NCI-H748 (cell line): Measurements from ENCODE around the gene RAB34.
A peak's percentile ranks its signal among the peaks of the same experiment; 100 is the strongest.

Experiments
- DNase-seq: peaks from one replicate; lab custom pipeline; 2025; ENCODE audit not compliant: unreplicated experiment; lab: John Stamatoyannopoulos, UW

The RAB34 gene

DNA sequence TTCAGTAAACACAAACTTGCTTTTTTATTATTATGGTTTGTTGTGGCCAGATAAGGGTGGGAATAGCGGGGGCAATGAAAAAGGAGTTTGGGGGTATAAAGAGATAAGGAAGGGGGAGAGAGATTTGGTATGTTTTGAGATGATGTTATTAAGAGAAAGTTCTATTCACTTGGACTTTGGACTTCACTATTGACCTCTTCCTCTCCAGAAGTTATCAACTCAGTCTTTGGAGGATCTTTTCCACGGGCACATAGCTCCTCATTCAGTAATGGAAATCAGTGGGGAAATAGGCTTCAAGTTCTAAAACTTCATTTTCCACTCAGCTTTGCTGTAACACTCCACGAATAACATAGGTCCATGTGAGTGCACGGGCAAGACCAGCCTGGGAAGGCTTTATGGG lies 29.2 kb downstream of the RAB34 start:
- DNase-seq, result no peak

DNA sequence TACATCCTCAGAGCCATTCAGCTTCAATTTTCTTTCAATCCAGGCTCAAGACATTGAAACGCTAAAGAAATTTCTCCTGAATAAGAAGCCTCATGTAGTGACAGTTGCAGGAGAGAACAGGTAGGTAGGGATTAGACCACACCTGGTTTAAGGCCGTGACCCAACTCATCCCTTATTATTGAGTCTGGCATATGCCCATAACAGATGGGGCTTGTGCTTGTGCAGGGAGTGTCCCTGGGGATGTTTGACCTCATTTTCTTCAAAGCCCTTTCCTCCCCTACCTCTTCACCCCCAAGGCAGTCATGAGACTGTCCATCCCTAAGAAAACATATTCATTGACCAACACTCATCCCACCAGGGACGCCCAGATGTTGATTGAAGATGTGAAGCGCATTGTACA lies 31.4 kb downstream of the RAB34 start:
- no peak for DNase-seq

DNA sequence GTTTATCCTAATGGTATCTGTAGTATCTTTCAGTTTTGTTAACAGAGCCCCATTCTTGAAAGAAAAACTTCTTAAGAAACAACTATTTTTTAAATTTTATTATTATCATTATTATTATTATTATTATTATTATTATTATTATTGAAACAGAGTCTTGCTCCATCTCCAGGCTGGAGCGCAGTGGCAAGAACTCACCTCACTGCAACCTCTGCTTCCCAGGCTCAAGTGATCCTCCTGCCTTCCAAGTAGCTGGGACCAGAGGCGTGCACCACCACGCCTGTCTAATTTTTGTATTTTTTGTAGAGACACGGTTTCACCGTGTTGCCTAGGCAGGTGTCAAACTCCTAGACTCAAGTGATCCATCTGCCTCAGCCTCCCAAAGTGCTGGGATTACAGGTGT lies 32.3 kb downstream of the RAB34 start:
- no peak for DNase-seq

DNA sequence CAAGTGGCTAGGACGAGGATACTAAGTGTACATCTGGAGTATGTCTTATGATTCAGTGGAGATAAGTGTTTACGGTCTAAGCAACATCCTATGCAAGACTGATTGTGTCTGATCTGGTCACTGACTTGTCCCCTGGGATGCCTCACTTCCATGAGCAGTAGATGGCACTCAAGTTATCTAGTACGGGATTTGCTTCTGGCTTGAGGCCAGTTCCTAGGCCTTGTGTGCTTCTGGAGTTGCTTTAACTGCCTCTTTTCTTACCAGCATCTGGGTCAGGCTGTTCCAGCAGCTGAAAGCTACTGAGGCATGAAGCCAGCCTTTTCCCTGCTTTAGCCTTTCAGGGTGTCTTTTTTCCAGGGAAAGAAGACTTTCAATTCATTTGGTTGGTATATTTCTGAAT lies 32.7 kb downstream of the RAB34 start:
- no peak for DNase-seq

DNA sequence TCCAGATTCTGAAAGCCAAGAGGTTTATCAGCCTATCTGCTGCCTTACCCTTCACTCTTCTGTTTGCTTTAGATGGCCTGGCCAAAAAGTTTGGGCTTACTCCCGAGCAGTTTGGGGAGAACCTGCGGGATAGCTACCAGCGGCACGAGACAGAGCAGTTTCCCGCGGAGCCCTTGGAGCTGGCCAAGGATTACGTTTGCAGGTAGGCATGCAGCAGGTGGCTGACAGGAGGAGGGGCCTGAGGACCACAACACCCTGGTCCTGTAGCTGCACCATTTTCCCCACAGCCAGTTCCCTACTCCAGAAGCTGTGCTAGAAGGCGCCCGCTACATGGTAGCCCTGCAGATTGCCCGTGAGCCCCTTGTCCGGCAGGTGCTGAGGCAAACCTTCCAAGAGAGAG lies 35.0 kb downstream of the RAB34 start:
- no peak for DNase-seq

DNA sequence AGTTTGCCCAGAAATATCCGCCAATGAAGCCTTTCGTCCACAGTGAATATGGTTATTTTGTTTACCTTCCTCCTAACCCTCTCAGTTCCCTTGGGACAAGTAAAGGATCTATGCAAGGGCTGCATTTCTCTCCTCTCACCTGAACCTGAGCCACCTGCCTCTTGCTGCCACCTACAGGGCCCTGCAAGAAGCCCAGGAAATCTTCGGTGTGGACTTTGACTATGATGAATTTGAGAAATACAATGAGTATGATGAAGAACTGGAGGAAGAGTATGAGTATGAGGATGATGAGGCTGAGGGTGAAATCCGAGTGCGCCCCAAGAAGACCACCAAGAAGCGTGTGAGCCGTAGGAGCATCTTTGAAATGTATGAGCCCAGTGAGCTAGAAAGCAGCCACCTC lies 41.7 kb downstream of the RAB34 start:
- peak; percentile 17 for DNase-seq

DNA sequence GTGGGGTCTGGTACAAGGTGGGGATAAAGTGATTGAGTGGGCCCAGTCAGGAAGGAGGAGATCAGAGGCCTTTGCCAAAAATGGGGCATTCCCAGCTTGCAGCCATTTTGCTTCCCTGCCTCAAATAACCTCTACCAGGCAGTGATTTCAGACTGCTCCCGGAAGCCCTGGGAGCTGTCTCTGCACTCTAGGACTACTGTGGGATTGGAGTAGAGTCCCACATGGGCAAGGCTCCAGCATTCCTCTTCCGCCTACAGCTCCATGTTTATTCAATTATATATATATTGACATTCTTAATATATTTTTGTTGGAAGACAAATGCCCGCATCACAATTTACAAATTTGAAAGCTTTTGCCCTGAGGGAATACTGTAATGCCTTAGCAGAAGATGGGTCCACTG lies 42.2 kb downstream of the RAB34 start:
- DNase-seq, result no peak

DNA sequence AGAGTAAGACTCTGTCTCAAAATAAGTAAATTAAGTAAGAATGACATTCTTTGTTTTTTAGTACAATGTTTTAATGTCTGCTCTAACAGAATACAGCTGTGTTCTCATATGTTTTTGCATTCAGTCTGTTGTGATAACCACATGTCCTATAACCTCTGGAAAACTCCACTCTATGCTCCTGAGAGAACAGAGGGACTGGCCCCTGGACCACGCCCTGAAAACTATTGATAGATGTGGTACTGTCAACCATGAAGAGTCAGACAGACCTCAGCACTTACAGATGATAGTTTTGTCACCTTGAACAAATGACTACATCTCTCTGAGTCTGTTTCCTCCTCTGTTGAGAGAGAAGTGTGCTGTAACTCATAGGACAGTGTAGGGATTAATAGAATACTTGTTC lies 47.8 kb downstream of the RAB34 start:
- DNase-seq, result no peak

DNA sequence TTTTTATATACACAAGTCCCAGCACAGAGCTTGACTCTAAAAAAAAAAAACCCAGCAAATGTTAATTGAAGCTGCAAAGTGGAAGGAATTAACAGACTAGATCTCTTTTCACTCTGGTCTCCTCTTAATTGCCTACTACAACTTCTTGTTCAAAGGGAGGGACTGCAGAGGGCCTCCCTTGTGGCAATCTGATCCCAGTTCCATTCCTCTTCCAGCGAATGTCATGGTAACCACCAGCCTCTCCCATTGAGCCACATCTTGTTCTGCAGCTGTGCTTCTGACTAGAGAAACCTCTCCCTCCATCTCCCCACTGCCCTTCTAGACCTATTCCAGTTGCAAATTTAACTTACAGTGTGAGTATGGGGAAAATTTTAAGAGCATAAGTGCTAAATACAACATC lies 49.8 kb downstream of the RAB34 start:
- no peak for DNase-seq

DNA sequence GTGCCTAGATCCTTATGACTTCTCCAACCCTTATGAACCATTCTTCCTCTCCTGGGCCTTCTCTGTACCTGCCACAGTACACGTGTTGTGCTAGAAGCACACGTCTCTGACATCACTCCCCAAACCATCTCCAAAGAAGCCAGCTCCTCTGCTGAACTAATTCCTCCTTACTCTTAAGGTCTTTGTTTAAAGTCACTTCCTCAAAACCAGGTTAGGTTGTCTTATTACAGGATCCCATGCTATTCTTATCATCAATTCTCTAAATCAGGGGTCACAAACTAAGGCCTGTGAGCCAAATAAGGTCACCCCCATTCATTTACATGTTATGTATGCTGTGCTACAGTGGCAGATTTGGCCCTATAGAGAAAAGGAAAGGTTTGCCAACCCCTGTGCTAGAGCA lies 51.7 kb downstream of the RAB34 start:
- DNase-seq, result no peak
